A549 (cell line): Measurements from ENCODE around the gene TXNRD2.

Experiments used
- BHLHE40 ChIP-seq: IDR thresholded peaks from 2 replicates; pipeline ENCODE4 v1.6.1; 2012; ENCODE audit warnings: low read depth, low read length, inconsistent platforms
- CTCF ChIP-seq: fragments of >200 bp; sonication (Bioruptor Twin); formaldehyde crosslinking; IDR thresholded peaks from 3 replicates; pipeline ENCODE4 v1.5.1; 2016
- TF ChIP-seq, protein P1 (sequence below): IDR thresholded peaks from 2 replicates; pipeline ENCODE4 v1.6.1; 2012

DNA sequence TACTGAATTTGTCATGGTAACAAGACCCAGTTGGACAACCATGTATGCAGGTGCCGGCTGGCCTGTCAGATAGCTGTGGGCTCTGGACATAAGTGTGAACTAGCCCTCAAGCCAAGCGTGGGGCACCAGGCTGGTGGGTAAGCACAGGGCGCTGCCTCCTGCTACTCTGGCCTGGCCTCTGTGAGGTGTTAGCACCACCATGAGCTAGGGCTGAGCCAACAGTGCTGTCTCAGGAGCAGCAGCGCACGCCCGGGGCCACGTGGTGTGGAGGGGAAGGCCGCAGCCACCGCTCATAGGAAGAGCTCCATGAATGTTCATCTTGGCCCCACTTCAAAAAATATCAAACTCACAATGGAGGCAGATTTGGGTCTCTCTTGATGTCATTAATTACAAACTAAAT, 51.7 kb downstream of the TXNRD2 start:
- TF ChIP-seq CTCF: no peak
- TF ChIP-seq BHLHE40: no peak
- TF ChIP-seq, protein P1, sequence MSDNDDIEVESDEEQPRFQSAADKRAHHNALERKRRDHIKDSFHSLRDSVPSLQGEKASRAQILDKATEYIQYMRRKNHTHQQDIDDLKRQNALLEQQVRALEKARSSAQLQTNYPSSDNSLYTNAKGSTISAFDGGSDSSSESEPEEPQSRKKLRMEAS: no peak
